ENCODE measurements around the gene RAB12.
"Not testable (repeated sequence)": the region's sequence is repeated elsewhere in the genome, so short reads cannot be mapped to it uniquely, and the experiment has no call there.

Gene RAB12, protein sequence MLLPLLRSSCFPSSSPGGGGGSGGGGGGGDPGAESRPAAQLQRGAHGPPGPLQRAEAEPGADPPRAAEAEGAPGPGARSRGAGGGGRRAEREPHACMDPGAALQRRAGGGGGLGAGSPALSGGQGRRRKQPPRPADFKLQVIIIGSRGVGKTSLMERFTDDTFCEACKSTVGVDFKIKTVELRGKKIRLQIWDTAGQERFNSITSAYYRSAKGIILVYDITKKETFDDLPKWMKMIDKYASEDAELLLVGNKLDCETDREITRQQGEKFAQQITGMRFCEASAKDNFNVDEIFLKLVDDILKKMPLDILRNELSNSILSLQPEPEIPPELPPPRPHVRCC

GRCh38 chr18:8608795-8609658 lies at the start of gene RAB12:
TSS of gene RAB12 (plus strand) at chr18:8609437. CDS start at chr18:8609440, 3 bp downstream.
- peak; percentile 91 for DNase-seq (ENCODE audit: low spot score)

DNA sequence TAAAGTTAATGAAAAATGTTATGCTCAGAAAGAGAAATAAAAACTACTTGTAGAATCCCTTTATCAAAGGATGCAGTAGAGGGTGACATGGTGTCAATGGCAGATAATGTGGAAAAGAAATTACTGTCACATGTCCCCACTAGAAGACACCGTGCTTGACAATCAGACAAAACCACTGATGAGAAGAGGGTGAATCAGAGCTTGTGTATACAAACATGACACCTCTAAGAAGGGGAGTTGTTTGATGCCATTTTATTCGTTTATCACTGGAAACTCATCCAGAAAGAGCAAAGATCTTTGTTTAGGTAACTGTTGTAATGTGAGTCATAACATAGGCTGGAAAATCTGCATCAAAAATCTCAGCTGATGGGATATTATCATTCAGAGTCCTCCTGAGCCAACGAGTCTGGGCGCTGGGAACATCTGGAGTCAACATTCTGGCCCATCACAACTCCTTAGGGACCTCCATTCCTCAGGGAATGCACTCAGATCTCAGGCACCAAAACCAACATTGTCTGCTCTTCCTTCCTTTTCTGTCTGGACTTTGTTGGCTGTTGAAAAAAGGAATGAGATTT lies 49.5 kb upstream of the RAB12 start:
- no peak for DNase-seq (ENCODE audit: low spot score)

- no peak for DNase-seq (ENCODE audit: low spot score)
Measured at GRCh38 chr18:8561123-8561910, 47.9 kb upstream of the RAB12 start.

DNA sequence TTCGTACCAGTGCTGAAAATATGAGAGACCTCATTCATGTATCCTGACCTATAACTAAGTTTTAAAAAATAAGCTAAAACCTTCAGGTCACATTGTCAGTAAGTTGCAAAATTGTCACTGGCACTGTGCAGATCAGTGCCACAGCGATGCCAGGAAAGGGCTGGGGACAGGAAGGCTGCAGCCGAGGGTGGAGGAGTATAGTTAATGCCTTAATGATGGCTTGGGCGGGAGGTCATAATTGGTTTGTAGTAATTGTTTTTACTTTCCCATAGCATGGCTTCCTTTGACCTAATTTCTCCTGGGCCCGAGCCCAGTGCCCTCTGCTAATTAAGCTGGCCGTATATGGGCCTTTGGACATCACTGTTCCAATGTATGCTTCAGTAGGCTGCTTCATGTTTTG lies 47.2 kb upstream of the RAB12 start:
- no peak for DNase-seq (ENCODE audit: low spot score)

- no peak for DNase-seq (ENCODE audit: low spot score)
Measured at GRCh38 chr18:8562919-8563318, 46.3 kb upstream of the RAB12 start.

DNA sequence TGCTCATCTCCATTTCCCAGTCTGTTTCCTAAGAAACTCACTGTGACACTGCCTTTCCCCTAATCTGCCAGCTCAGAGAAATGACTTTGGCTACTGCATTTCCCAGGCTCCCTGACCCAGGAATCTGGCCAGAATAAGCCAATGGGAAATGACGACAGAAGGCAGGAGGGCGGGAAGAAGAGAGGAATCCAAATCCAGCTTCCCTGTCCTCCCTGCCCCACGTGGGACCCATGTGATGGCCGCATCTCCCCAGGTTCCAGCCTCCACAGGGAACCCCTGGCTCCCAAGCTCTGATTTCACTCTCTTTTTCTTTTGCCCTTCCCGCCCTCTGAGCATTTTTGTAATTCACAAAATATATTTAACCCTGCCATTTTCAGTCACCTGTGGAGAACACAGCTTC lies 37.8 kb upstream of the RAB12 start:
- no peak for DNase-seq (ENCODE audit: low spot score)

DNA sequence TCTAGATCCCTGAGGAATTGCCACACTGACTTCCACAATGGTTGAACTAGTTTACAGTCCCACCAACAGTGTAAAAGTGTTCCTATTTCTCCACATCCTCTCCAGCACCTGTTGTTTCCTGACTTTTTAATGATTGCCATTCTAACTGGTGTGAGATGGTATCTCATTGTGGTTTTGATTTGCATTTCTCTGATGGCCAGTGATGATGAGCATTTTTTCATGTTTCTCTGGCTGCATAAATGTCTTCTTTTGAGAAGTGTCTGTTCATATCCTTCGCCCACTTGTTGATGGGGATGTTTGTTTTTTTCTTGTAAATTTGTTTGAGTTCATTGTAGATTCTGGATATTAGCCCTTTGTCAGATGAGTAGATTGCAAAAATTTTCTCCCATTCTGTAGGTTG lies 35.5 kb upstream of the RAB12 start:
- DNase-seq (ENCODE audit: low spot score), result not testable (repeated sequence)

DNA sequence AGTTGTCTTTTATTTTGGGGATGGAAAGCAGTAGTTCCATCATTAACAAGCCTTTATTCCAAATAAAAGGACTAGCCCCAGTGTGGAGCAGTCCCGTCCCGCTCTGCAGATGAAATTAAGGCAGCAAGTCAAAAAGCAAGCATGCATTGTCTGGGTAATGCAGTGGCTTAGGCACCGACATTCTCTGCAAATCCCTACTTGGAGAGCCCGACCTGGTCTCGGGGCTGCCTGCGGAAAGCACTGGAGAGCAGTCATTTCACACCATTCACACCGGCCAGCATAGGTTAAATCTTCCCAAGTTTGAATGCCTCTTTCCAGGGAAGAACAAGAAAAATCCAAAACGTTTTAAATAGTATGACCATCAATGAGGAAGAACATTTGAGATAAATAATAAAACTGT lies 24.4 kb upstream of the RAB12 start:
- no peak for DNase-seq (ENCODE audit: low spot score)

GRCh38 chr18:8586941-8587340 lies 22.3 kb upstream of the RAB12 start:
- DNase-seq (ENCODE audit: low spot score), result no peak

DNA sequence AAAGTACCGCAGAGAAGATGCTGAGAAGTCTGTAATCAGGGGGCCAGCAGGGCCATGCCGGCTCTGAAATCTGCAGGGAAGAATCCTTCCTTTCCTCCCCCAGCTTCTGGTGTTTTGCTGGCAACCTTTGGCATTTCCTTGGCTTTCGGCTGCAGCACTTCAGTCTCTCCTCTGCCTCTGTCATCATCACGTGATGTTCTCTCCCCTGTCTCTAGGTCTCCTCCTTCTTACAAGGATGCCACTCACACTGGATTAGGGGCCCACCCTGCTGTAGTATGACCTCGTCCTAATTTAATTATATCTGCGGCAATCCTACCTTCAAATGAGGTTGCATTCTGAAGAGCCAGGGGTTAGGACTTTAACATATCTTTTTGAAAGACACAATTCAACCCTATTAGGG lies 13.8 kb upstream of the RAB12 start:
- no peak for DNase-seq (ENCODE audit: low spot score)

GRCh38 chr18:8601277-8602032 lies 7.8 kb upstream of the RAB12 start:
- DNase-seq (ENCODE audit: low spot score), result peak; percentile 57

DNA sequence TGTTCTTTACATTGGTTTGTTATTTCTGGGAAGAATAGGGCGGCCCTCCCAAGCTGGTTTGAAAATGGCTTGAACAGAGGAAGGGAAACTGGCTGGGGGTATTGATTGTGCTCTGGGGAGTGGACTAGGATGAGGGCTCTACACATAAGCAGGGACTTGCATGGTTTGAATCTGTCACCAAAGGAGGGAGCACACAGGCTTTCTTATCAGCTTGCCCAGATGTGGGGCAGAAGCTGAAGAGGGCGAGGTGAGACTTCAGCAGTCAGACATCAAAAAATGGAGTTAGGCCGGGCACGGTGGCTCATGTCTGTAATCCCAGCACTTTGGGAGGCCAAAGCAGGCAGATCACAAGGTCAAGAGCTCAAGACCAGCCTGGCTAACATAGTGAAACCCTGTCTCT lies 7.2 kb upstream of the RAB12 start:
- no peak for DNase-seq (ENCODE audit: low spot score)

GRCh38 chr18:8602557-8602956 lies 6.7 kb upstream of the RAB12 start:
- DNase-seq (ENCODE audit: low spot score), result no peak

- DNase-seq (ENCODE audit: low spot score), result no peak
Measured at GRCh38 chr18:8603663-8604520, 5.3 kb upstream of the RAB12 start.

GRCh38 chr18:8605974-8606373 lies 3.3 kb upstream of the RAB12 start:
- DNase-seq (ENCODE audit: low spot score), result no peak

DNA sequence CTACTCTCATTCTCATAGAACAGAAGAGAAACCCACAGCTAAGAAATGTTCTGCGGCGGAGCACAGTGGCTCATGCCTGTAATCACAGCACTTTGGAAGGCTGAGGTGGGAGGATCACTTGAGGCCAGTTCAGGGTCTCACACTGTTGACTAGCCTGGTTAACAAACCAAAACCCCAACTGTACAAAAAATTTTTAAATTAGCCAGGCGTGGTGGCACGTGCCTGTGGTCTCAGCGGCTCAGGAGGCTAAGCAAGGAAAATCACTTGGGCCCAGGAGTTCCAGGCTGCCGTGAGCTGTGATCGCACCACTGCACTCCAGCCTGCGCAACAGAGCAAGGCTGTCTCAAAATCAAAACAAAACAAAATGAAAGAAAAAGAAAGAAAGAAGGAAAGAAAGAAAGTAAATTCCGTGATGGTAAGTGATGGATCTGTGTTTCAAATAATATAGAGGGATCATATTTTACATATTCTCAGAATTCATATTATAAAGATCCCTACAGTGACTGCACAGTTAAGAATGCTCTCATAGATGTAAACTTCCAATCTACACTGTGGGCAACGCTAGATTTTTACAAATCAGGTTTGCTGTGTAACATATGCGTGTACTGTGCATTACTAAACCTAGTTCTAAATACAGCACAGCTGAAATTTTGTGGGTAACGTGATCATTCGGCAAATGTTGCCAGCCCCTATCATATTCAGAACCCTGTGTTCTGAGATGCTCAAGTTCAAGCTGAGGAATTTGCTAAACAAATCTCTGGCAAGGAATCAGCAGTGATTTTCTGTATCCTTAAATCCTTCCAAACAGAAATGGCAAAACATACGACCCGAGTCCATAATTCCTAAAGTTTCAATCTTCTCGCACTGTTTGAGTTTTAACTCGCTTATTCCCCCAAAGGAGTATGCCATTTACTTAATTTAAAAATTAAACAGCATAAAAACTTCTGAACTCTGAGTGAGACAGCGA lies 1.2 kb upstream of the RAB12 start:
- DNase-seq (ENCODE audit: low spot score), result no peak

DNA sequence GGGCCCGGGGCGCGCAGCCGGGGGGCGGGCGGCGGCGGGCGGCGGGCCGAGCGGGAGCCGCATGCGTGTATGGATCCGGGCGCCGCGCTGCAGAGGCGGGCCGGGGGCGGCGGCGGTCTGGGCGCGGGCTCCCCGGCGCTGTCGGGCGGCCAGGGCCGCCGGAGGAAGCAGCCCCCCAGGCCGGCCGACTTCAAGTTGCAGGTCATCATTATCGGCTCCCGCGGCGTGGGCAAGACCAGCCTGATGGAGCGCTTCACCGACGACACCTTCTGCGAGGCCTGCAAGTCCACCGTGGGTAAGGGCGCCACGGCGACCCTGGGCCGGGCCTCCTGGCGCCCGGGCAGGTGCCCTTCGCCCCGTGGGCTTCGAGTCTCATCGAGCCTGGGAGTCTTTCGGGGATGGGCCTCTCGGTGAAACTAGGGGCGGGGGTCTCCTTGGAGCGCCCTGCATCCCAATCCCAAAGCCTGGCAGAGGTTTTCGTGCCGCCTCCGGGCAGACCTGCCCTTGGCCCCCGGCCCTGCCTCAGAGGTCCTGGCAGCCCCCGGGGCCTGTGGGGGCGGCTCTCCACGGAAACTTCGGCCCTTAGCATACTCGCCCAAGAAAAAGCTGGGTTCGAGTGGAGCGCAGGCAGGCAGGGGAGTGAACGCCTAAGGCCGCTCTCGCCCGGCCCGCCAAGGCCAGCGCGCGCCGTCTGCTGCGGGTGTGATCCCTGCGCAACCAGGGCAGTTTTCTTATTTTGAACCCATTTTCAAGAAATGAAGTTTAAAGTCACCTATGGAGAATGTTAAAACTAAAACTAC lies 622 bp downstream of the RAB12 start:
- DNase-seq (ENCODE audit: low spot score), result no peak

- no peak for DNase-seq (ENCODE audit: low spot score)
Measured at GRCh38 chr18:8610459-8610851, 1.2 kb downstream of the RAB12 start.

Measured in Ammon's horn (tissue), 1 donor.